ENCODE data around the gene MGME1. TPM values are rescaled to one million over a fixed set of nuclear protein-coding genes. Genes with fewer than 3 reads are reported as not detected.

MGME1 gene
- total RNA-seq, 4 donors from 2014 or later = 7.8 to 23.0 (median 14.9) TPM

GRCh38 chr20:18001131-18001921 lies 32.5 kb downstream of the MGME1 start:
- no peak for TF ChIP-seq CTCF (IDR thresholded peaks at IDR 0.05; ENCODE audit: low read depth)

- TF ChIP-seq CTCF (IDR thresholded peaks at IDR 0.05; ENCODE audit: low read depth) = no peak
Observed at GRCh38 chr20:18003897-18004296, 35.1 kb downstream of the MGME1 start.

GRCh38 chr20:18004384-18005031 lies 35.7 kb downstream of the MGME1 start:
- TF ChIP-seq CTCF (IDR thresholded peaks at IDR 0.05; ENCODE audit: low read depth) = no peak

GRCh38 chr20:18005170-18005989 lies 36.6 kb downstream of the MGME1 start:
- no peak for TF ChIP-seq CTCF (IDR thresholded peaks at IDR 0.05; ENCODE audit: low read depth)

GRCh38 chr20:18005990-18006364 lies 37.2 kb downstream of the MGME1 start:
- TF ChIP-seq CTCF (IDR thresholded peaks at IDR 0.05; ENCODE audit: low read depth) = no peak

- TF ChIP-seq CTCF (IDR thresholded peaks at IDR 0.05; ENCODE audit: low read depth) = no peak
Observed at GRCh38 chr20:18006684-18007083, 37.9 kb downstream of the MGME1 start.
